Renal cortex interstitium (tissue), 11 donors: ENCODE results near the gene DDX31. TPM values are rescaled to one million over a fixed set of nuclear protein-coding genes. Genes with fewer than 3 reads are reported as not detected.

Source experiments
- DNase-seq, 11 donors: peaks; one replicate each; pipeline ENCODE4 v3.0.0-alpha.2; 2013; ENCODE audit warnings: low read depth in 9 of 11, low spot score in 4 of 11; ENCODE audit errors: extremely low read depth in 1 of 11
- polyA plus RNA-seq, 3 donors: library from polyadenylated mRNA; unstranded; fragments of 120-200 nt; gene quantifications; one replicate each; pipeline ENCODE4 v1.2.1, GENCODE V29; 2013; ENCODE audit not compliant: insufficient read length in 3 of 3

The DDX31 gene
- polyA plus RNA-seq, 3 donors: 16.4 to 20.4 (median 17.4) TPM

DNA sequence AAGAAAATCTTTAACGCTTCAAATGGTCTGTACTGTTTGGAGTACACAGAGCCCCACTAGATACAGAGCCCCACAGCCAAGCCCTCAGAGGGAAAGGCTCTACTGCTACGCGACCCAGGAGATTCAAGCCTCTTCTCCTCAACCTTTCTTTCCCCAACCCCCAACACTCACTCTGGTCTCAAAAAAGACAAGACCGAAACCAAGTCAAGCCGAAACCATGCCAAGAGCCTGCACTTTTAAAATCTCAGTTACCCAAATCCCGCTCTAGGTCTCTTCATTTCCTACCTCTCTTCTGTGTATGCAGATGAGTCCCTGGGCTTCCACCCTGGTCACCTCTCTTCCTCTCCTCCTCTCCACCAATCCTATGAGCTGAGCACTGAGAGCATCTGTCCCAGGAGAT lies 55.5 kb downstream of the DDX31 start:
- no peak for DNase-seq

DNA sequence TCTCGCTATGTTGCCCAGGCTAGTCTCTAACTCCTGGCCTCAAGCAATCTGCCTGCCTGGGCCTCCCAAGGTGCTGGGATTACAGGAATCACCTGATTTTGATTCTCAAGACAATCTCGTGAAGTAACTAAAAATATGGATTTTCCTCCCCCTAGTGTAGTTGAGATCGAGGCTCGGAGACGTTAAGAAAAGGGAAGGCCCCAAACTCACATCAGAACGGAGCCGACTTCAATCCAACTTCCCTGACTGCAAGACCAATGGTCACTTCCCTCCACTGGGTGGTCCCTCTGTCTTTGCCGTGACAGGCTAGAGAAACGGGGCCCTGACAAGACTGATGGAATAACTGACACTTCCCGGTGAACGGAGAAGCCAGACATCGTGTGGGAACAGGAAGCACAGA lies 59.1 kb downstream of the DDX31 start:
- no peak for DNase-seq

- DNase-seq: no peak
Observed at GRCh38 chr9:132609829-132610228, 60.0 kb downstream of the DDX31 start.

DNA sequence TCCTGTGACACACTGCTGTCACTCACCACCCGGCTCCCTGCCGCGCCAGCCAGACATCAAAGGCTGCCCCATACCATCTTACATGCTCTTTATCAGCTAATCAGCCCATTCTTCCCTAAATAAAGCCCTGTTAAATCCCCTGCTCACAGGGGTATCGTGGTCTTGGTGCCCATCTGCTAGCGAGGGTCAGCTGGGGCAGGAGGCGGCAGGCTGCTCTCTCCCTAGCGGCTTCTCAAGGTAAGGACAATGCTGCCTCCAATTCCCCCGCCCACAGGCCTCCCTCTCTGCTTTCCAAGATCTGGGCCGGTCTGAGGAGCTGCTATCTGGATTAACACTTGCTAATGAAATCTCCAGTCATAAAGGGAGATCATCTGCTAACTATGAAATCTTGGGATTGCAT lies 60.6 kb downstream of the DDX31 start:
- no peak for DNase-seq

- DNase-seq: no peak
Observed at GRCh38 chr9:132606066-132606465, 63.7 kb downstream of the DDX31 start.

- DNase-seq: no peak
Observed at GRCh38 chr9:132605387-132605786, 64.4 kb downstream of the DDX31 start.

GRCh38 chr9:132602207-132602606 lies 67.6 kb downstream of the DDX31 start:
- DNase-seq: no peak

DNA sequence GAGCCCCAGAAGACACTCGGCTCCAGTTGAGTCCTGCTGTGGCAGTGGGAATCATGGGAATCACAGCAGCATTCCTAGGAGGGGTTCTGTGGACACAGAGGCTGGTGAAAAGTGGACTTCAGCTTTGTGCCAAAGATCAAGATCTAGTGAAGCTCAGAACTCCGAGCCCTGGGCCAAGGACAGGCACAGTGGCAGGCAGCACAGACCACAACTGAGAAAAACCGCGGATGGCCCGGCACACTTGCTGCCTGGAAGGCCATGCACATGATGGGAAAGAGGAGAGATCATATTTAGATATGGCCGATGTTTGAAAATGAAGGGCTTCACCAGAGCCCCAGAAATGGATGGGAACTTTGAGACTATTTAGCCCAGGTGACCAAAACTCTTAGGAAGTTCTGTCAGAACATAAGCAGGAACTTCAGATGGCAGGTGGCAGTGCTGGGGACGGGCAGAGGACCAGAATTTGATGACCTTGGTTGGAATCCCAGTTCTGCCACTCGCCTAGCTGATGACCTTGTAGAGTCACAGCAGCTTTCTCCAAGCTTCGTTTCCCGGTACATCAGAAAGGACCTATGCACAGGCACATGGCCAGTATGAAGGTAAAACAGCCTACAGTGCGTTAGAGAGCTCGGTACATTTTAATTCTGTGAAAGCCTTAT lies 69.3 kb downstream of the DDX31 start:
- no peak for DNase-seq

DNA sequence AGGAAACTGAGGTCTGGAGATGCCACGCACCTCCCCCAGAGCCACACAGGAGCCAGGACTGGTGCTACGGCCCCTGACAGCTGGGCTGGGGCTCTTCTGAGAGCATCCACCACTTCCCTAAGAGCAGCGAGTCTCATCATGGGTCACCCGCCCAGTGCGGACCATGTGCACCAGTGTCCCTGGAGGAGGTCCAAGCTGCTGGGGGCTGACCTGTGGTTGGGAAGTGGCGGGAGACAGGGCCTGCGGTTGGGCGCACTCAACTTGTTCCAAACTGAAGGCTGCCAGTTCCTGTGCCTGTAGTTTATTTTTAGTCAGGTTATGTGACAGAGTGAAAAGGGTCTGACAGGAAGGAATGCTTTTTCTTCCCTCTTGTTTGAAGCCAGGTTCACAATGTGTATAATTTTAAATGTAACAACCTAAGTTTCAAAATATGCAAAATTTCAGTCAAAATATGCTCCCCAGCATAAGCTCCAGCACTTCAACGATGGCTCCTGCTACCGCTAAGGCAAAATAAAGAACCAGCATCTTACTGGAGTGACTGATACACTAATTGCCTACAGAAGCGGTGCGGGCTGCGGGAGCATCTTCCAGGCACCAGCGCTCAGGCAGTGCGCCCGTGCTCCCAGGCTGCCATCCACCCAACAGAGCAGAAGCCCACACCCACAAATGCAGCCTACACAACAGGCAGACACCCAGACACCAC lies 72.6 kb downstream of the DDX31 start:
- DNase-seq: no peak

GRCh38 chr9:132596200-132596599 lies 73.6 kb downstream of the DDX31 start:
- DNase-seq: no peak

GRCh38 chr9:132595319-132595718 lies 74.5 kb downstream of the DDX31 start:
- no peak for DNase-seq

DNA sequence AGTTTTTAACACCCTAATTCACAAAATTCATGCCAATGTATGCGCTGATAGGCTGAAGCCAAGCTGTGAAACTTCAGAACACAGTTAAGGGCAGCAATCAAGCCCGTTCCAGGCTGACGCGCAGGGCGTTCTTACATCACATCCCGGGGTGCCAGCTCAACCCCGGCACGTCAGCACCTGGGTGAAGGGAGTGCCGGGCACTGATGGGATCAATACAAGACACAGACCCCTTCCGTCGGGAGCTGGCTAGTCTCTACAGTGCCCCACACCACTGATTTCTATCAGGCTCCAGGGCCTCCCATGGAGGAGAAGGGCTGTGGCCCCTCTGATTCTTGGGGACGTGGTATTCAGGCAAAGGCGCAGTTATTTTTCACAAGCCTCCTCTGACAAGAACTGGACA lies 75.4 kb downstream of the DDX31 start:
- DNase-seq: no peak

DNA sequence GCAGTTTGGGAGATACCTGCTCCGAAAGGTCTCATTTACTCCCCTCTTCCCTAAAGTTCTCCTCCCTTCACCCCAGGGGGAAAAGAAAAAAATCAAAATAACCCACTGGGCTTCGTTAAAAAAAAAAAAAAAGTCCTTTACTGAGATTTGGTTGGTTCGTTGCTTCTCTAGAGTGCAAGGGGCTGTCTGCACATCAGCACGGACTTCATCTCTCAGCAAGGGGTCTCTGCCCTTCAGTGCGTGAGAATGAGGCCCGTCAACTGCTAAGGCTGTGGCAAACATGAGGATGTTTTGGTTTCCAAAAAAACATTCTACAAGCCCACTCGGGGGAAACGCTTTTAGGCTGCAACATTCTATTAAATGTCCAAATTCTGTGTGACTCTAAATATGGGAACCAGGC lies 77.3 kb downstream of the DDX31 start:
- no peak for DNase-seq

GRCh38 chr9:132591751-132592314 lies 78.0 kb downstream of the DDX31 start:
- DNase-seq: no peak

- DNase-seq: no peak
Observed at GRCh38 chr9:132591244-132591643, 78.5 kb downstream of the DDX31 start.

- no peak for DNase-seq
Observed at GRCh38 chr9:132590318-132591182, 79.2 kb downstream of the DDX31 start.

- no peak for DNase-seq
Observed at GRCh38 chr9:132590037-132590317, 79.8 kb downstream of the DDX31 start.

- DNase-seq: no peak
Observed at GRCh38 chr9:132589148-132590036, 80.4 kb downstream of the DDX31 start.

DNA sequence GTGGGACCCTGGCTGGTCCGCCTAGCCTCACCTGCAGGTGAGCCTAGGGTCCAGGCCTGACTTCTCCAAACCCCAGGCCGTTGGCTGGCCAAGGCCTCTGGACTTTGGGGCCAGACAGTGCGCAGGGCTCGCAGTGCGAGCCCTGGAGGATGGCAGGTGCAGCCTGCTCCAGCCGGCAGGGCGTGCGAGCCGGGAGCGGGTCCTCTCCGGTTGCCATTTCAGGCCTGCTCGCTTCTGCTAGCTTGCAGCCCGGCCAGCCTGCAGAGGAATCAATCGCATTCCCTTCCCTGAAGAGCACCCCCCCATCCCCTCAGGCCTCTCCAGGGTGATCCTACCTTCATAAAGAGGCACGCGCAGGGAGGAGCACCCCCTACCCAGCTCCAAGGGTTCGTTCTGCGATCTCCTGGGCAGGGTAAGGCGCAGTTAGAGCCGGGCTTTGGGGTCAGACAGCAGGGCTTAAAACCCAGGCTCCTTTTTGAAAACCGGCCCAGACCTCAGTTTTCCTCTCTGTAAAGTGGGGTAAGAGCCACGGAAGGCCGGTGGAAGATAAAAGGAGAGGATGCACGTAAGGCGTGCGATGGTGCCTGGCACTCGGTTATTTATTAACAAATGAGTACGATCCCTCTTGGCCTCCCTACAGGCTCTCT lies 81.2 kb downstream of the DDX31 start:
- DNase-seq: no peak
